ENCODE measurements around the gene ADIG. TPM values are rescaled to one million over a fixed set of nuclear protein-coding genes. Genes with fewer than 3 reads are reported as not detected.

ADIG gene
- not detected in 2 replicates for total RNA-seq

DNA sequence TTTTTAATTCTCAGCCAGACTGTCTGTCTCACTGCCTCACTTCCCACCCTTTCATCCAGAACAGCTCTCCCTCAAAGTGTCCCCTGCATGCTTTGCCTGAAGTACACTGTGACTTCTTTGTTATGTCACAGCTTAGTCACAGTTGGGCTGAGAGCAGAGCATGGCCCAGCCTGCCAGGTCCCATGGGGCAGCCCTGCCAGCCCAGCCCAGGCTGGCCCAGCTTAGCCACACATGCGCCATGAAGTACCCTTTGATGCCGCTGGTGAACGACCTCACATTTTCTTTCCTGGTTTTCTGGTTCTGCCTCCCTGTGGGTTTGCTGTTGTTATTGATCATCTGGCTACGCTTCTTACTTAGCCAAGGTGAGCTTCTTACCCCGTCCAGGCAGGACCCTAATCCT is at the start of gene ADIG:
ADIG (plus strand) TSS at position 185 of the 400 bp plus-strand sequence; CDS start at position 239, 54 bp downstream.

GRCh38 chr20:38601216-38602184 is 20.5 kb downstream of the ADIG start, which contains the start of gene ARHGAP40:
Gene ARHGAP40 (plus strand): TSS chr20:38601809.

Other genes starting within 250 kb of the ADIG start
- gene LBP, start 234.7 kb upstream of the ADIG start, total RNA-seq, result 0.26 TPM in 1 of 2 replicates, not detected in the other
- gene SNHG17, start 145.9 kb upstream of the ADIG start, total RNA-seq, result 3.9 and 6.1 TPM in 2 replicates
- 20.7 and 26.0 TPM in 2 replicates for gene RALGAPB, start 108.4 kb upstream of the ADIG start, total RNA-seq
- not detected in 2 replicates for gene ARHGAP40, start 20.6 kb downstream of the ADIG start, total RNA-seq
- not detected in 2 replicates for gene SLC32A1, start 143.3 kb downstream of the ADIG start, total RNA-seq
- 4.5 and 4.6 TPM in 2 replicates for gene ACTR5, start 167.3 kb downstream of the ADIG start, total RNA-seq
- 0.75 and 1.5 TPM in 2 replicates for gene PPP1R16B, start 224.5 kb downstream of the ADIG start, total RNA-seq